ENCODE data around the gene ATOSB.

Gene ATOSB

GRCh38 chr9:35079426-35080341, 36.0 kb downstream of the ATOSB start, which contains the start of gene FANCG:
TSS of gene FANCG (minus strand) at chr9:35079942. CDS start at chr9:35079524, 418 bp downstream.
- FAIRE-seq = peak; percentile 91

DNA sequence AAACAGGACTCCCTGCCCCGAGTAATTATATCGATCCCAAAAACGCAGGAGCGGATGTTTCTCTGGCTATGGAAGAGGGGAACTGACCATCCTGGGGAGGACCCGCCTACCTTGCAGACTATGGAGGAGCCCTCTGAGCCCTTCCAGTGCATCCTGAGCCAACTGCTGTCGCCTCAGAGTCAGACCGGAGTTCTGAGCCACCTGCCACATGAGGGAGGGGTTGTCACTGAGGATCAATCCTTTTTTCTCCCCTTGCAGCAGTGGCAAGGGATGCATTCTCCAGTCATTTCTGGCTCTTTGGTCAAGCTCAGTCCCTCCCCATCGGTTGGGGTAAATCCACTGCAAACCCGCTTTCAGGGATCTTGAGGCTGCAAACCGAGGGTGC, 36.6 kb downstream of the ATOSB start:
- no peak for FAIRE-seq

DNA sequence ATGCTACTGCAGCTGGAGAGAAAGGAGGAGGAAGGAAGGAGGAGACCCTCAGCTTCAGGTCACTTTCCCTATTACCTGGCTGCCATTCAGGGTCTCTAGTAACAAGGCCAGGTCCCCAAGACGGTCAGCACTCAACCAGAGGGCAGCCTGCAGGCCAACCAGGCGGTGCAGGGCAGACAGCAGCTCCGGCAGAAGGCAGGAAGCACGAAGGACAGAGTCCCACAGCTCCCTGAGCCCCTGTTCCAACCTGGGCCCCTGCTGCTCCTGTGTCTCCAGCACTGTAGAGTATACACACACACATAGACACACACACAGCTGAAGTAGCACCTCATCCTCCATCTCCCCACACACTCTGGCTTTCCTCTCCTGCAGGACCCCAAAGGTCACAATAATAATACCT, 37.6 kb downstream of the ATOSB start:
- no peak for FAIRE-seq

- FAIRE-seq = no peak
Observed at GRCh38 chr9:35076848-35077247, 38.8 kb downstream of the ATOSB start.

DNA sequence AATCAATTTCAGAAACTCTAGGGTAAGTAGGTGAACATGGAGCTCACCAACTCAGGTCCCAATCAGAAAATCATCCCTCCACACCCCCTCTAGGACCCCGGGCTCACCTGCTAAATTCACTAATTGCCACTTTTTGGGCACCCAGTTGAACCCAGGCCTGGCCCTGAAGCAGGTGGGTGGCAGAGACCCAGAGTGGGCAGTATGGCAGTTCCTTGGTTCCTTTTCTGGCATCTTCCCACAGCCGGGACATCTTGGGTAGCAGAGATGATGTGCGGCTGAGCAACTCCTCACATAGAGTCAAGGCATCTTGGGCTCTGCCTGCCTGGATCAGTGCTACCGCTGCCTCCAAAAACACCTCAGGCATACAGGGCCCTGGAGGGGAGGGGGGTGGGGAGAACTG, 40.3 kb downstream of the ATOSB start:
- no peak for FAIRE-seq

DNA sequence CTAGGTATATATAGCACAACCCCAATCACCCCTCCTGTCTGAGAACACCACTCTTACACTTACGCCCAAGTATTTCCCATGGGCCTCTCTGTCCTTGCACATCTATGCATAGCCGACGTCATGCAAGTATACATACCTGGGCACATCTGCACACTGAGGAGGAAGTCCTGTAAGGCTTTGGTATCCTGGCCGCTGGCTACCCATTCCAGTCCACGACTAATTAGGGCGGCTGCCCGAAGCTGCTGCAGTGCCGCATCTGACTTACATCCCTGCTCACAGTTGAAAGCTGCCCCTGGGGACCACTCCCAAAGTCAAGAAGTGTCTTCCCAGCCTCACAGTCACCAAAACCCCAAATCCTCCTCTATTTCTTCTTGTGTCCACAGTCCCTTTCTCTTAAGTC, 40.9 kb downstream of the ATOSB start:
- no peak for FAIRE-seq

DNA sequence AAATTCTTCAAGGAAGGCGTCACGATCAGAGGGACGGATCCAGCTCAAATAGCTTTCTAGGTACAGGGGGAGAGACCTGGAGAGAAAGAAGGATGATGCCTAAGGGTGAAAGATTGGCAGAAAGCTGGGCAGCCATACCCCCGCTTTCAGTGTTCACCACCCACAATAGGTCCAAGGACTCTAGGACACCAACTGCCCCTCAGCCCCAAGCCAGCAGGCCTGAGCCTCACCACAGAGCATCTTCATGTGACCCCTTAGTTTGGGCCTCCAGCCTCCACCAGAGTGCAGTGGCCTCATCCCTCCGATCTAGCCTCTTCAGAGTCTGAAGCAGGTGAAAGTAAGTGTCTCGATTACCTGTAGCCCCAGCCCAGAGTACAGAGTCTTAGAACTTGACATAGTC, 41.5 kb downstream of the ATOSB start:
- no peak for FAIRE-seq

DNA sequence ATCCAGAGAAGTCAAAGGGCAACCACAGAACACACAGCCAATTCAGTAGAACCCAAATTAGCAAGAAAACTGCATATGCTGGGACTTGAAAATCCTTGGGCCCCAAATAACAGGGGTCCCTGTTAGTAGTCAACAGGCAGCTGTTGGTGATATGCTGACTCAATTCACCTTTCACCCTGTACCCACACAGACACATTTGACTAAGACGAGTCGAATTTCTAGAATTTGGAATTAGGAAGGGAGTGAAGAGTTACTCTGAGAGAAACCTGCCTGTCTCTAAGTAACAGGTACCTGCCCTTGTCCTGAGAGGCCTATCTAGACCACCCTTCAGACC, 42.4 kb downstream of the ATOSB start:
- FAIRE-seq = no peak

- peak; percentile 99 for FAIRE-seq
Observed at GRCh38 chr9:35072461-35073278, 43.0 kb downstream of the ATOSB start, which contains the start of gene VCP. TSS of gene VCP (minus strand) at chr9:35072625. CDS start at chr9:35072353, 272 bp downstream.

GRCh38 chr9:35071814-35072460, 43.7 kb downstream of the ATOSB start:
- no peak for FAIRE-seq

DNA sequence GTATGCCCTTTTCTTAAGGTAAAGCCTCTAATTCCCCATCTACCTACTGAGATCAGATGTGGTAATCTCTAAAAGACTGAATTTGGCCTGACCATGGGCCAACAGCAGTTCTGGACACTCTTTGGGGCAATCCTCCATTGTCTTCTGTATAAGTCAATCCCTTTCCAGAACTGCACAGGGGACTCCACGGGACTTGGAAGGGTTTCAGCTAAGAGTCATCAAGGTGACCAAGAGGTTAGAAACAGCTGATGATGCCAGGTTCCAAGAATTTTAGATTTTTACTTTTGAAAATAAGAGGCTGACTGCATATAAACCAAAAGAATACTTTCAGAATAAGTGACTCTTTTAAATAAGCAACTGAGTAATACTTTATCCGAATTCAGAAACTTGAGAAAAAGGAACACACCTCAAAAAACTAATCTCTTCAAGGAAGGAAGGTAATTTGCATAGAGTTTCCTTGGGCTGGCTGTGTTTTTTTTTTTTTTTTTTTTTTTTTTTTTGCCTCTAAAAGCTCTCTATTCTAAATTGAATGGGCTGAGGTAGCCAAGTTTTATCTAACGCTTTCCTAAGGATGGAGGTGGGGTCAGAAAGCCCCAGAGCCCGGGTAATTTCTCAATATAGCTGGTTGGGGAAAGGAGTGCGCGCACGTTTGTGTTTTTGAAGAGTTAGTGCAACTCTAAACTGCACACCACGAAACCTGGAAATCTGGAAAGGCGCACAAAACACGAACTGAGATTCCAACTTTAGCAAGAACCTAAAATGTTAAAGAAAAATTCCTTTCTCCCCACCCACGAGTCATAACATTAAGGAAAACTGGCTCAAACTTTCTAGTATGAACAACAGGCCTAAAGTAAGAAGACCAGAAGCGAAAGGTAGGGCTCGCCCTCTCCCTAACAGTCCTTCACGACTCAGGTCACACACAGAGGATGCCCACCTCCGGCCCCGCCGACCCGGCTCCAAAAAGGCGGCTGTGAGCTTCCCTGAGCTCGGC, 44.5 kb downstream of the ATOSB start:
- FAIRE-seq = no peak

GRCh38 chr9:35069020-35069419, 46.6 kb downstream of the ATOSB start:
- FAIRE-seq = no peak

GRCh38 chr9:35067056-35067455, 48.6 kb downstream of the ATOSB start:
- no peak for FAIRE-seq

- no peak for FAIRE-seq
Observed at GRCh38 chr9:35060548-35061207, 55.0 kb downstream of the ATOSB start.

DNA sequence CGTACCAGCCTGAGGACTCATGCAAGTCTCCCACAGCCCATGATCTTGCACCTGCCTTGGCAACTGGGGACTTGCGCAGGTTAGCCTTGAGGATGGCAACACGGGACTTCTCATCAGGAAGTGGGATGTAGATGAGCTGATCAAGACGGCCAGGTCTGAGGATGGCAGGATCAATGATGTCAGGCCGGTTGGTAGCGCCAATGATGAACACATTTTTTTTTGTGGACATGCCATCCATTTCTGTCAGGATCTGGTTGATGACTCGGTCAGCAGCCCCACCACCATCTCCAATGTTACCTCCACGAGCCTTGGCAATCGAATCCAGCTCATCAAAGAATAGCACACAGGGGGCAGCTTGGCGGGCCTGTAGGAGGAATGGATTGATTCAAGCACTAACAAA, 56.2 kb downstream of the ATOSB start:
- no peak for FAIRE-seq

- no peak for FAIRE-seq
Observed at GRCh38 chr9:35057271-35057620, 58.4 kb downstream of the ATOSB start.

GRCh38 chr9:35056571-35057270, 58.9 kb downstream of the ATOSB start:
- no peak for FAIRE-seq

DNA sequence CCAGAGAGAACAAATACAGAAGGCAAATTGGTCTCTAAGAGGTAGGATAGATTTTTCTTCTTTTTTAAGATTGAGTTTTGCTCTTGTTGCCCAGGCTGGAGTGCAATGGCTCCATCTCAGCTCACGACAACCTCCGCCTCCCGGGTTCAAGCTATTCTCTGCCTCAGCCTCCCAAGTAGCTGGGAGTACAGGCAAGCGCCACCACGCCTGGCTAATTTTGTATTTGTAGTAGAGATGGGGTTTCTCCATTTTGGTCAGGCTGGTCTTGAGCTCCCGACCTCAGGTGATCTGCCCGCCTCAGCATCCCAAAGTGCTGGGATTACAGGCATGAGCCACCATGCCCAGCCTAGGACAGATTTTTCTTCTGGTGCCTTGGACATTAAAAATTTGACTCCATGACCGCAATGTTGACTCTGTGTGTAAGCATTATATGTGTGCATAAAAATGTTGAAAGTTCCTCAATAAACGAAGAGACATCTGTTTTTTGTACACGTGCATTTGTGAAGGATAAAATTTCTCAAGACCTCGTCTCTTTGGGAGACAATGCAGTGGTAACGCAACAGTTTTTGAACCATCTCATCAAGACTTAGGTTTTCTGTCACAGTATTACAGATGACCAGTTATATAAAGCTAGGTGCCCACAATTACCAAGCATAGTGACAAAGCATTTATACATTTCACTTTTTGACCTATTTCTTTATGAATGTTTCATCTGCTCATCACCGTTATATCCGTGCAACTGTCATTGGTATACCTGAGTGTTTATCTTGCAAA, 60.6 kb downstream of the ATOSB start:
- no peak for FAIRE-seq

DNA sequence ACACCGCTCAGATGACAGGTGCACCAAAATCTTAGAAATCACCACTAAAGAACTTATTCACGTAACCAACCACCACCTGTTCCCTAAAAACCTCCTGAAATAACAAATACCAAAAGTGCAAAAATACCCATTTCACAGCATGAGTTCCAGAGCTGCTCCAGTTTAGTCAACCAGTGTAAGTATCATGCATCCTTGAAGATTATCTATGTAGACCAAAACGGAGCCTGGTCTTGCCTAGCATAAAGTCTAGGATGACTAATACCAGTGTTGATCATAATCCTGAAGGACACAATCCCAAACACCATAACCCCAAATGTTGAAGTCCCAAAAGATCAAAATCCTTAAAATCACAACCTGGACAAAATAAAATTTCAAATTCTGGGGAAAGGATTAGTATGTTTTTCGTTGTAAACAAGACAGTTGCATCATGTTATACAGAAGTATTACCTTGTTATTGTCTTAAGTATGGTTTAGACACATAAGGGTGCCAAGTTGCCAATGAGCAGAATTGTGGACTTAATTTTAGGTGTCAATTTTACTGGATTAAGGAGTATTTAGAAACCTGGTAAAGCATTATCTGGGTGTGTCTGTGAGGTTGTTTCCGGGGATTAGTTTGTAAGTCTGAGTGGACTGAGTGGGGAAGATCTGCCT, 61.4 kb downstream of the ATOSB start:
- FAIRE-seq = no peak
